ENCODE measurements around the gene METTL21C. TPM values are rescaled to one million over a fixed set of nuclear protein-coding genes. Genes with fewer than 3 reads are reported as not detected.

Gene METTL21C
- polyA plus RNA-seq, 1 donor from 2014 or later = not detected

DNA sequence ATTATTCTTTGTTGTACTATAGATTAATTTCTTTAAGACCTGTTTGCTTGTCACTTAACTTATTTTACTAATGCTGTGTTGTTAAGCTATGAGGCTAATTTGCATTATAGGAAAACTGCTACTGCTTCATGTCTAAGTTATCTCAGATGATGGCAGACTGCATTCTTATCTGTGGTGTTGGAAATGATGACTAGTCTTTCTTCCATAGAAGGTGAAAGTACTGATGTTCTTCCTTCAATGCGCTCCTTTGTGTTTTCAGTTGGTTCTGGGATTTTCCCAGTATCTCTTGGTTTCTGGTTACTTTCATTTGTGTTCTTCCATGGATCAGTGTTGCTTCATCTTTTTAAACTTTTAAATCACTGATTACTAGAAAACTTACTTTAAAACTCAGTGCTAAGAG, 51.2 kb downstream of the METTL21C start:
- no peaks in the 10 kb centered on the region for H3F3A ChIP-seq (ENCODE audit: insufficient read depth, low read length, poor library complexity, severe bottlenecking)
- no peak overlapping the region for H3K4me2 ChIP-seq (ENCODE audit: low read length)
- H3K9ac ChIP-seq (ENCODE audit: low read length) = no peak overlapping the region
- no peaks in the 10 kb centered on the region for H3K9me3 ChIP-seq (ENCODE audit: low read length)
- no peaks in the 10 kb centered on the region for H4K20me1 ChIP-seq (ENCODE audit: insufficient read depth)
- H3K27ac ChIP-seq (ENCODE audit: low read length) = no peak overlapping the region
- no peaks in the 10 kb centered on the region for H3K79me2 ChIP-seq (replicated peaks; ENCODE audit: insufficient read depth, low read length)
- TF ChIP-seq CTCF (IDR thresholded peaks at IDR 0.05; ENCODE audit: poor library complexity, severe bottlenecking) (no peak), TAF1 (IDR thresholded peaks at IDR 0.05; ENCODE audit: low read depth) (no peak), POLR2AphosphoS5 (IDR thresholded peaks at IDR 0.05) (no peak), RAD21 (conservative IDR thresholded peaks at IDR 0.05) (no peak), EP300 (conservative IDR thresholded peaks at IDR 0.05; ENCODE audit: poor library complexity, severe bottlenecking) (no peak), SMC3 (conservative IDR thresholded peaks at IDR 0.05; ENCODE audit: poor library complexity) (no peak), EZH2 (IDR thresholded peaks at IDR 0.05; ENCODE audit: borderline replicate concordance, insufficient read depth, low read length, poor library complexity, severe bottlenecking) (no peak), MXI1 (conservative IDR thresholded peaks at IDR 0.05; ENCODE audit: poor library complexity, severe bottlenecking) (no peak)
- TF ChIP-seq, protein P1, sequence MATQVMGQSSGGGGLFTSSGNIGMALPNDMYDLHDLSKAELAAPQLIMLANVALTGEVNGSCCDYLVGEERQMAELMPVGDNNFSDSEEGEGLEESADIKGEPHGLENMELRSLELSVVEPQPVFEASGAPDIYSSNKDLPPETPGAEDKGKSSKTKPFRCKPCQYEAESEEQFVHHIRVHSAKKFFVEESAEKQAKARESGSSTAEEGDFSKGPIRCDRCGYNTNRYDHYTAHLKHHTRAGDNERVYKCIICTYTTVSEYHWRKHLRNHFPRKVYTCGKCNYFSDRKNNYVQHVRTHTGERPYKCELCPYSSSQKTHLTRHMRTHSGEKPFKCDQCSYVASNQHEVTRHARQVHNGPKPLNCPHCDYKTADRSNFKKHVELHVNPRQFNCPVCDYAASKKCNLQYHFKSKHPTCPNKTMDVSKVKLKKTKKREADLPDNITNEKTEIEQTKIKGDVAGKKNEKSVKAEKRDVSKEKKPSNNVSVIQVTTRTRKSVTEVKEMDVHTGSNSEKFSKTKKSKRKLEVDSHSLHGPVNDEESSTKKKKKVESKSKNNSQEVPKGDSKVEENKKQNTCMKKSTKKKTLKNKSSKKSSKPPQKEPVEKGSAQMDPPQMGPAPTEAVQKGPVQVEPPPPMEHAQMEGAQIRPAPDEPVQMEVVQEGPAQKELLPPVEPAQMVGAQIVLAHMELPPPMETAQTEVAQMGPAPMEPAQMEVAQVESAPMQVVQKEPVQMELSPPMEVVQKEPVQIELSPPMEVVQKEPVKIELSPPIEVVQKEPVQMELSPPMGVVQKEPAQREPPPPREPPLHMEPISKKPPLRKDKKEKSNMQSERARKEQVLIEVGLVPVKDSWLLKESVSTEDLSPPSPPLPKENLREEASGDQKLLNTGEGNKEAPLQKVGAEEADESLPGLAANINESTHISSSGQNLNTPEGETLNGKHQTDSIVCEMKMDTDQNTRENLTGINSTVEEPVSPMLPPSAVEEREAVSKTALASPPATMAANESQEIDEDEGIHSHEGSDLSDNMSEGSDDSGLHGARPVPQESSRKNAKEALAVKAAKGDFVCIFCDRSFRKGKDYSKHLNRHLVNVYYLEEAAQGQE (IDR thresholded peaks at IDR 0.05; ENCODE audit: borderline replicate concordance) = no peak
- peaks cover 5% of the 10 kb centered on the region for H3K36me3 ChIP-seq (ENCODE audit: insufficient read depth, low read length)
- H3K27me3 ChIP-seq (ENCODE audit: insufficient read depth, low read depth, low read length) = no peaks in the 10 kb centered on the region
- no peak overlapping the region for H2AFZ ChIP-seq (ENCODE audit: low read depth, low read length)
- H3K4me3 ChIP-seq (ENCODE audit: low read length) = no peak overlapping the region
- H3K9me2 ChIP-seq (ENCODE audit: insufficient read depth, low read length) = no peaks in the 10 kb centered on the region

GRCh38 chr13:102642475-102642874, 52.4 kb downstream of the METTL21C start:
- Histone ChIP-seq H3F3A (ENCODE audit: insufficient read depth, low read length, poor library complexity, severe bottlenecking) (no peaks in the 10 kb centered on the region), H3K36me3 (ENCODE audit: insufficient read depth, low read length) (peaks cover 5% of the 10 kb centered on the region), H3K9me2 (ENCODE audit: insufficient read depth, low read length) (no peaks in the 10 kb centered on the region), H3K27me3 (ENCODE audit: insufficient read depth, low read depth, low read length) (no peaks in the 10 kb centered on the region), H3K9me3 (ENCODE audit: low read length) (no peaks in the 10 kb centered on the region), H3K79me2 (replicated peaks; ENCODE audit: insufficient read depth, low read length) (no peaks in the 10 kb centered on the region), H3K4me3 (ENCODE audit: low read length) (no peak overlapping the region), H3K9ac (ENCODE audit: low read length) (no peak overlapping the region), H2AFZ (ENCODE audit: low read depth, low read length) (no peak overlapping the region), H3K27ac (ENCODE audit: low read length) (no peak overlapping the region), H4K20me1 (ENCODE audit: insufficient read depth) (no peaks in the 10 kb centered on the region), H3K4me2 (ENCODE audit: low read length) (no peak overlapping the region)
- no peak for TF ChIP-seq POLR2AphosphoS5 (IDR thresholded peaks at IDR 0.05)
- TF ChIP-seq, protein P1 (IDR thresholded peaks at IDR 0.05; ENCODE audit: borderline replicate concordance) = no peak
- TF ChIP-seq CTCF (IDR thresholded peaks at IDR 0.05; ENCODE audit: poor library complexity, severe bottlenecking) = no peak
- TF ChIP-seq SMC3 (conservative IDR thresholded peaks at IDR 0.05; ENCODE audit: poor library complexity) = no peak
- no peak for TF ChIP-seq EP300 (conservative IDR thresholded peaks at IDR 0.05; ENCODE audit: poor library complexity, severe bottlenecking)
- TF ChIP-seq RAD21 (conservative IDR thresholded peaks at IDR 0.05) = no peak
- TF ChIP-seq EZH2 (IDR thresholded peaks at IDR 0.05; ENCODE audit: borderline replicate concordance, insufficient read depth, low read length, poor library complexity, severe bottlenecking) = no peak
- TF ChIP-seq TAF1 (IDR thresholded peaks at IDR 0.05; ENCODE audit: low read depth) = no peak
- no peak for TF ChIP-seq MXI1 (conservative IDR thresholded peaks at IDR 0.05; ENCODE audit: poor library complexity, severe bottlenecking)

Data from neural cell (in vitro differentiated cells).